Activated T-helper 1 cell treated with Interleukin-2 at 50 U/mL for 16 hours (primary cell): Measurements from ENCODE around the gene PSMC3.
A peak's percentile ranks its signal among the peaks of the same experiment; 100 is the strongest.

Source experiments
- DNase-seq: peaks from one replicate; pipeline ENCODE4 v3.0.0-alpha.2; 2020; ENCODE audit warnings: low read depth

PSMC3 gene

GRCh38 chr11:47426062-47426956 lies at the start of gene PSMC3:
PSMC3 (minus strand) TSS chr11:47426439; CDS start chr11:47426279, 160 bp downstream.
- peak; percentile 98 for DNase-seq

GRCh38 chr11:47470671-47471070 lies 44.4 kb upstream of the PSMC3 start:
- DNase-seq: no peak

- no peak for DNase-seq
These were observed 43.3 kb upstream of the PSMC3 start for GRCh38 chr11:47469361-47470179.

GRCh38 chr11:47468598-47469214 lies 42.5 kb upstream of the PSMC3 start:
- DNase-seq: no peak

- no peak for DNase-seq
These were observed 41.1 kb upstream of the PSMC3 start for GRCh38 chr11:47467357-47467756.

GRCh38 chr11:47466701-47467250 lies 40.5 kb upstream of the PSMC3 start:
- DNase-seq: no peak

GRCh38 chr11:47466201-47466600 lies 40.0 kb upstream of the PSMC3 start:
- no peak for DNase-seq

- no peak for DNase-seq
These were observed 38.2 kb upstream of the PSMC3 start for GRCh38 chr11:47464483-47464882.

GRCh38 chr11:47461876-47462275 lies 35.6 kb upstream of the PSMC3 start:
- no peak for DNase-seq

GRCh38 chr11:47460571-47461235 lies 34.5 kb upstream of the PSMC3 start:
- no peak for DNase-seq

GRCh38 chr11:47454258-47454671 lies 28.0 kb upstream of the PSMC3 start:
- DNase-seq: peak; percentile 23

- DNase-seq: no peak
These were observed 27.1 kb upstream of the PSMC3 start for GRCh38 chr11:47453365-47453764.

- no peak for DNase-seq
These were observed 25.8 kb upstream of the PSMC3 start for GRCh38 chr11:47451990-47452389.

- no peak for DNase-seq
These were observed 25.2 kb upstream of the PSMC3 start for GRCh38 chr11:47451436-47451835.

- no peak for DNase-seq
These were observed 23.3 kb upstream of the PSMC3 start for GRCh38 chr11:47449541-47449940.

- no peak for DNase-seq
These were observed 22.6 kb upstream of the PSMC3 start, which contains the start of gene RAPSN for GRCh38 chr11:47448566-47449427. RAPSN (minus strand) TSS chr11:47449136; CDS start chr11:47448964, 172 bp downstream.

- no peak for DNase-seq
These were observed 21.7 kb upstream of the PSMC3 start for GRCh38 chr11:47447906-47448305.

- no peak for DNase-seq
These were observed 20.6 kb upstream of the PSMC3 start for GRCh38 chr11:47446833-47447232.

GRCh38 chr11:47445840-47446239 lies 19.6 kb upstream of the PSMC3 start:
- DNase-seq: no peak

- no peak for DNase-seq
These were observed 17.6 kb upstream of the PSMC3 start for GRCh38 chr11:47443817-47444216.
